Fibroblast of skin of left quadriceps (primary cell): Measurements from ENCODE around the gene PLCH1.

Experiments
- DNase-seq, 2 experiments: peaks; one replicate each; pipeline ENCODE4 v3.0.0-alpha.2; 2013; ENCODE audit warnings: low read depth in 2 of 2

The PLCH1 gene

DNA sequence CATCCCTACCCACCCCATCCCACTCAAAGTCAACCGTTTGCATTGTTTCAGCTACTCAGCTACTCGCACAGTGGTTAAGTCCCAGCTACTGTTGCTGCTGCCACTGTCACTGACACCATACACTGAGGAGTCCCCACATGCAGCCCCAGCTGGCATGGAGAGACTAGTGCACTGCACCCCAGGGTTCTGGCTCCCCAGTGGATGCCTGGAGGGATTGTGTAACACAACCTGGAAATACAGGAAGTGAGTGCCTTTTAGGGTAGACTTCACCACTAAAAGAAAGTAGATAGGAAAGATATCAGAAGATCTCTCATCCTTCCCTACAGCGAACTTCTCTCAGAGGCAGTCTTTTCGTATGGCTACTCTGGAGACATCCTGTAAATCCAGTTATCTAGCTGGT lies 282.2 kb downstream of the PLCH1 start:
- DNase-seq, result no peak

DNA sequence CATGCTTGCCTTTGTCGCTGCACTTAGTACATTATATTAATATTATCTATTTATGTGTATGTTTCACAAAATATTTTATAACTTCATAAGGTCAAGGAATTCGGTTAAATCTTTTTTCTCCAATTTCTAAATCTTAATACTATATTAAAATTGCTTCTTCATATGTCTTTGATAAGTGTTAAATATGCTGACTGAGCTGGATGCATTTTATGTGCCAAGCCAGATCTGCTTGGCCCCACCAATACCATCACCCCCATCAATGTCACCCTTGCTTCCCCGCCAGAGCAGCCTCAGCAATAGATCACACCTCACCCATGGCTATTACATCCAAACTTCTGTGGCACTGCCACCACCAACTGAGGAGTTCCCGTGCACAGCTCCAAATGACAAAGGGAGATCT lies 287.3 kb downstream of the PLCH1 start:
- no peak for DNase-seq

DNA sequence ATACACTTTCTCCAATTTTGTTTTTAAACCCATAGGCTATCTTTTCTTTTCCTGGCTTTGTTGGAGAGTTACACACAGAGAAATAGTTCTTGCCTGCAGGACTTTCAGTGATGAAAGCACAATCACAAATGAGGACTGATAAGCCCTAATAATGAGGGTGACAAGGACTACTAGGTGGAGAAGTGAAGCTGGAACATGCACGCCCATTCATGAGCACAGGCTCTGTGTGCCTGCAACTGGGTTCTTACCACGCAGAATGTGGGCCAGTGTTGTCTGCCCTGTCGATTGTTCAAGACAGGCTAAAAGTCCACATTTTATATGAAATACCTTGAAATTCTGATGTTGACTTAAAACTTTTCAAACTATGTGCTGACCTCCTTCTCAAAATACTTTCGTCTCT lies 289.1 kb downstream of the PLCH1 start:
- DNase-seq, result no peak

DNA sequence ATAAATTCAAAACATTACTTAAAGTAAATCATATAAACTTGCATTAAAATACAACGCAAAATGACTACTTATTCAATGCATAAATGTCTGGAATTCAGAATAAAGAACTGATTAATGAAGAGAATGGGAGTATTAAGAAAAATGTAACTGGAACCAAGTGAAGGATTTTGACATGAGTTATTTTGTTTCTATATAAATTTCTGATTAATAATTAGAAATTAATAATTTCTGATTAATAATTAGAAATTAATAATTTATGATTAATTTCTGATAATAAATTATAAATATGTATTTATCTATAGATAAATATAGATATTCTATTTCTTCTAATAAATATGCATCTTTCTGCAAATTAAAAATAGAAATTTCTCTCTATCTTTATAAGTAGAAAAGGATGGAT lies 291.4 kb downstream of the PLCH1 start:
- no peak for DNase-seq

DNA sequence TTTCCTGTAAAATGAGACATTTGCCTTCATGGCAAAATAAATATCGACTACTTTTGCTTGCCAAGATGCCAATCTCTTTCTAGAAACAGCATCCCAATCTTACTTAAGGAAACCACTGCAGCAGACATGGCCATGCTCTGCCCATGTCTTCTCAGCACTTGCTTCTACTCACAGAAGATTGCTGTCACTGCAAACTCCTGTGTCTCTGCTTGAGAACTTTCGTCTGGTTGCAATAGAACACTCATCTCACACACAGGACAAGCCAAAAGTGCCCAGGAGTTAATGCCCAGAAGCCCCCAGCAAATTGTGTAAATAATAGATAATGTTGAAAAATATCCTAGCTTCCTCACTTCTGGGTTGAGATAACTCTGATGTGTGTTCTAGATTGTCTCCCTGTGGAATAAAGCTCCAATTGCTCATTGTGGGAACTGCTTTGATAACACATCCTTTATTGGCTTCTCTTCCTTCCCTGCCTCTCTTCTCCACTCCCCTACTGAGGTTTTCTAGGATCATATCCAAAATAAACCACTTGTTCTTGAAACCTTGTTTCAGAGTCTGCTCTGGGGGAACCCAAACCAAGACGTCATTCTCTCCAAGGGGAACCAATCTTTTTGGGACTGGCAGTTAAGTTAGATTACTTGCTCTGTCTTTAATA lies 295.1 kb downstream of the PLCH1 start:
- DNase-seq, result no peak

DNA sequence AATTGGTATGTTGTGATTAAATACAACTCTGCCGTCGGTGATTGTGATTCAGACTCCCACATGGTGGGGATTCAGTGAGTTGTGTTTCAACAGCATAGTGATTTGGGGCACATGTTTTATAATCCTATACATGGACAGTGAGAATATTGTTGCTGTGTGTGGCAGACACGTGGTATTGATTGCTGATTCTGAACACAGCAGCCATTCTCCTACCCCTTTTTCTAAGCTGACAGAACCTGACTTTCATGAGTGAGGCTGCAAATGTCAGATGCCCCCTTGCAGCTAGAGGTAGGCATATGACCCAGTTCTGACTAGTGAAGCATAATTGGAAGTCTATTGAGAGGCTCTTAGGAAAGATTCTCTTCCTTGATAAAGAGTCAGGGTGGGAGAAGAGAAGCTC lies 296.3 kb downstream of the PLCH1 start:
- DNase-seq, result no peak

DNA sequence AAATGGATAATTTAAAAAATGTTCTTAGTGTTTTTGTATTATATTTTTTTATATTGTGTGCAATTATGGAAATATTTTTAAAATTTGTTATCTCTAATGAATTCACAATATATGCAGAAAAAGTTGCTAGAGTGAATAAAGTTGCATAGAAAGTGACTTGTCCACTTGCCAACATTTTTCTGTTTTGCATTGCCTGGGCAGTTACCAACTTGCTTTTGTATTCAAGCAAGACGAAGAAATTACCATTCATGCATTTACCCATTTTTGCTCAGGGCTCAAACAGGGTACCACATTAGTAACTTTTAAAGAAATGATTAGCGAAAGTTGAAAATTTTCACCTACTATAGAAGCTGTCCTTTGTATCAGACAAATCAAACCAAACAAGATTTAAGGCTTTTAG lies 298.5 kb downstream of the PLCH1 start:
- no peak for DNase-seq

DNA sequence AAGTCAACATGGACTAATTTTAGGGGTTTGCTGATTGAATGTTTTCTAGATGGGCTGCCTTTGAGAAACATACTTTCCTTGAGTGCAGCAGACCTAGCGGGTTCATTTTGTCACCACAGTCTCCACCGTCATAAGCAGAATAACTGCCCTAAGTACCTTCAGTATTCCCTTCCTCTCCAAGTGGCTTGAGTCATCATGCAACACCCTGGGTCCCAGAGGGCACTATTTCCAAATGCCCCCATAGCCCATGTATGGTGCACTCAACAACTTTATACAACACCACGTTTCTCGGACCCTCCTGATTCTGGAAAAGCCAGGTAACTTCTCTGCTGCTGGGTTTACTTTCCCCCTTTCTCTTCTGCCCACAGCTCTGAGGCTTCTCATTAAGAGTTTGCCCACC lies 300.1 kb downstream of the PLCH1 start:
- no peak for DNase-seq

DNA sequence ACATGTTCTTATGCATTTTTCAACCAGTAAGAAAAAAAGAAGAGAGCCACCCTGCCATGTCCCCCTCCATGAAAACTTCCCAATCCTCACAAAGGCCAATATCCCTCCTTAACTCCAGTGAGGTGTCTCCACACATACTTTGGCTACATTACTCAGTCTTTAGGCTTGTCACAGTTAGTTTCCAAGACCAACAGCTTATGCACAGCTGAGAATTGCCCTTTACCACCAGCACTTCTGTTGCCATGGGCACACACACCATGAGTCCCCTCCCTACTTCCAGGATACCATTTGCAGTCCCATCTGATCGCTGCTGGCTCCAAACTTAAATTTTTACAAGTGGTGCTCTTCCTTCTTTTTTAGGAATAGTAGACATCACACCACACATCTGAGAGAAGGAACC lies 301.1 kb downstream of the PLCH1 start:
- DNase-seq, result no peak

DNA sequence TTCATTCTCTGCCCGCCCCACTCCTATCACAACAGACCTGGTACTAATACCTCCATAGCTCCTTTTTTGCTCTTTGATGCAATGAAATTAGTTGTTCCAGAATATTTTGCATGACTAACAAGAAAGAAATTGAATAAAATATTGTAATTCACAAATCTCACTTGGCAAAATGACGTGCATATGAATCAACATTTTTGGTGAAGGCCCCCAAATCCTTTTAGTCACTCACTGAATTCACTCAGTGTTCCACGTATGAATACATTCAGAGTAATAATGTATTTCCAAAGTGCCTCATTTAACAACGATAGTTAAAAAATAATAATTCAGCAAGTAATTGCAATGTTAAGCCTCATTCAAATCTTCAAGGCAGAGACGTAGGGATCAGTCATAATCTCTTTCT lies 302.8 kb downstream of the PLCH1 start:
- no peak for DNase-seq

DNA sequence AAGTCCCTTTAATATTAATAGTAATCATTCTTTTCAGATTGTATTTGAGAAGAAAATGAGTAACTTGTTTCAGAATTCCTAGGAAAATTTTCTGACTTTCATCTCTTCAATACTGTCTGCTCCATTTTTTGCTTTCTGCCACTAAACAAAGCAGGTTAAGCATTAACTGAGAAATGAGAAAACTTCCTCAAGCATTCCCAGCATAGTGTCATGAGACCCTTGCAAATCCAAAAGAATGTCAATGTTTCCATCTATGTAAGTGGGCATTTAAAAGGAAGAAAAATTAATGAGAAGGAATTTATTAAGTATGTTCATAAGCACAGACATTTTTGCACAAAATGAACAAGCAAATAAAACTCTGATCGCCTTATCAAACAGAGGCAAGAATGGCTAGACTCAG lies 303.4 kb downstream of the PLCH1 start:
- no peak for DNase-seq

DNA sequence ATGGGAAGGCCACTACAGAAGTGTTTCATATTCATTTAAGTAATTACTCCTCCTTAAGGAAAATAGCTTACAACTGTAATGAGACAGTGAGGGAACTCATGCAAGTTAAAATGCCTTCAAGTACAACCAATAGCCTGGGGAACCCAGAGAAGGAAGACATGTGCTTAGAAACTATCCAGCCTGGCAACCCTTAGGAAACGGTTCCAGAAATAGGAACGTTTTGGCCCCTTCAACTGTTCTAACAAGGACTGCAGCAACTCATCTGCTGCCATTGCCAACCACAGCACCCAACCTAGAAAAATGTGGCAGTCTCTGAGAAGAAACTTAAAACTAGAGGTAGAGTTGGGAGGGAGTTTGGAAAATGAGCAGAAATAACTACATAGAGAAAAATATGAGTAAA lies 303.8 kb downstream of the PLCH1 start:
- DNase-seq, result no peak

DNA sequence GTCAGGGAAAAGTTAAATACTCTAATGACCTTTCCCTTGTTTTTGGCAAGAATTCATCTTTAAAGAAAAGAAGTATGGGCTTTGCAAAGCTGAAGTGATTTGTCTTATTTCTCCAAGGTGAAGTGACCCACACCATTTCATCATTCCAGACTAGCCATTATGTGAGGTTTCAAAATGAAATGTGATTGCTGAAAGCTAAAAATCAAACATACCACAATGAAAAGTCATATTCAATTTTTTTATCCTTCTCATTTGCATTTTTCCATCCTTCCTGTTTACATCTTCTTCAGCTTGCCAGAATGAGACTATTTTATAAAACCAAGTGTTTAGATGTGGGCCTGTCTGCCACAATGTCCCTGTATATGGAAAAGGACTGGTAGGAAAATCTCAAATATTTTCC lies 309.1 kb downstream of the PLCH1 start:
- DNase-seq, result no peak

DNA sequence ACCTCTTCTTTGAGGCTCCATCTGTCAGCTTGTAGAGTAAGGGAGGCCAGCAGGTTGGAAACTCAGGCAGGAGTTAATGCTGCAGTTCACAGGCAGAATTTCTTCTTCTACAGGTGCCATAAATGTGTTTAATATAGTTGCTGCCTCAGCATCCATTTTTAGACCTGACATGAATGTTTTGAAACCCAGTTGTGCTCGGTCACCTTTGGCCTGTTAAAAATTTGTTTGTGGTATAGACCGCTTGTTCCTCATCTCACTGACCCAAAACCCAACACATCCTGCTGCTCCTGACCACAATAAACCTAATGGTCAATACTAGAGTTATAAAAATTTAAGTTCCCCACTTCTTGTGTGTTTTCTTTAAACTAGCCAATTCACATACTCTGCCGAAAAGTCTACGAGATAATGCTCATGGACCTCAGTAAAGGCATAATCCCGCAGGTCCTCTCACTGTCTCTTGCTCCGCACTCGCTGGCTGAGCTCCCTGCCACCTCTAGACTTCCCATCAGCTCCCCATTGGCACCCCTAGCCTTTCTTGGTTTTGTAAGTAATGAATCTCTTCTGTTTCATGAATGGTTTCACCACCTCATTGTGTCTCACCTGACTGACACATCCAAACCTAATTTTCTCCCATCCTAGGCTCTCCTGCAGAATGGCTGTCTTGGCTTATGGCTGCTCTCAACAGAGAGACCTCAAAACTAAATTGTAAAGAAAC lies 312.9 kb downstream of the PLCH1 start:
- DNase-seq, result no peak

DNA sequence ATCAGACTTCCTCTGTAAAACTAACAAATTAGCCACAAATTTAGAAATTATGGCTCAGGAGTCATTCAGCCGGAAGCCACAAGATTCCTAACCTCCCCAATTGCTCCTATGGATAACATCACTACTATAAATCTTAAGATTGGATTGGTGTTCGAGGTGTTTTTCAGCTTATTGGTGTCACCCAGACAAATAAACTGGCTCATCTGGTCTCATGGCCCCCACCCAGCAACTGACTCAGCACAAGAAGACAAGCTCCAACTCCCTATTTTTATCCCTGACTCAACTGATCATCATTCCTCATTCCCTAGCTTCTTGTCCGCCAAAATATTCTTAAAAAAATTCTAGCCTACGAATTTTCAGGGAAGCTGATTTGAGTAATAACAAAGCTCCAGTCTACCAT lies 316.3 kb downstream of the PLCH1 start:
- DNase-seq, result peak; percentile 72 to 73

DNA sequence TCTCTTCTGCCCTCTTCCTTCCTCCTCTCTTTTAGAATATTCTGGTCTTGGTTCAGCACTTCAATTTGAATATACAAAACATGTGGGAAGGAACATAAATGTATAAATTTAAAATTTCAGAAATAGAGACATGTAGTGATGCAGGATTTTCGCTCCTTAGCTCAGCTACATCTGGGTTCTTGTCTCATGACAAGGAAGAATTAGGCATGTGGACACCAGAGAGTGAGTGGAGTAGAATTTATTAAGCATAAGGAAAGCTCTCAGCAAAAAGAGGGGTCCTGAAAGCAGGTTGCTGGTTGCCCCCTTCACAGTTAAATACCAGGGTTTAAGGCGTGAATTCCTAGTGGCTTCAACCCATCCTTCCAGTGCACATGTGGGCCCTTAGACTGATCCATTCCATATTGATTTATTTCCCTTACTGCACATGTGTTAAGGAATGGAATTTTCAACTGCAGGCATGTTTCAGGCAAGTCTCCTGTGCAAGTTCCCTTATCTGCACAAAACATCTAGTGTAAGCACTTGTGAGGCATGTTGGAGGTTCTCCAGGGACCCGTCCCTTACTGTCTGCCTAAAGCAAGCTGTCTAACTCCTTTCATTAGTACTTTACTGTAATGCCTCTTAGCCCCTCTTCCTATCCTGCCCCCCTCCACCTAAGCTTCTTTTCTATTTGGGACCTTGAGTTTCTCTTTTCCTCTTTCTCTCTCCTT lies 318.2 kb downstream of the PLCH1 start:
- no peak for DNase-seq

DNA sequence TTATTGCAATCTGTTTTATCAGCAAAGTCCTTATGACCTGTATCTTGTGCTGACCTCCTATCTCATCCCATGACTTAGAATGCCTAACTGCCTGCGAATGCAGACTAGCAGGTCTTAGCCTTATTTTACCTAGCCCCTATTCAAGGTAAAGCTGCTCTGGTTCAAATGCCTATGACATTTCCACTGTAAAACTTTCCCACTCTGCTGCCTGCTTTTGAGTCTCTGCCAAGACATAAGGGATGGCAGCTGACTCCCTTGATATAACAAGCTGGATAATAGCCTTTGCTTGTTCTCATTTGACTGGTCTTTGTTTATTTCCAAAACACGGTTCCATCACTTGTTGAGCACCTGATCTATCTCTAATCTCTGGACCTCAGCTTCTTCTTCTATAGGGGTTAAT lies 319.5 kb downstream of the PLCH1 start:
- DNase-seq, result no peak

DNA sequence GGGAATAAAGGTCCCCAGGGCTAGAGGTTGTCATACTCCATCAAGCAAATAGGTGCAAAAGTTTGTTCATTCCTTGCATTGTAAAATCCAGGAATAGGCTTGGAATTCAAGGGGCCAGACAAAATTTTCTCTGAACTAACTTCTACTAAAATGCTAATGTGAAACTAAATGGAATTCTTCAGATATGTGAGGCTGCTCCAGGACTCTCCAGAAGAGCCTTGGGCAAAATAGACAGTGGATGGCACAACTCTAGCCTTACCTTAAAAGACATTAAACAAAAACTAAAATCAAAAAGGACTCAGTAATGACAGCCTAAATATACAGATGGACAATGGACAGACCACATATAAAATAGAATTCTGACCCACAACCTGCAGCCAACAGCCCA lies 320.6 kb downstream of the PLCH1 start:
- DNase-seq, result no peak

DNA sequence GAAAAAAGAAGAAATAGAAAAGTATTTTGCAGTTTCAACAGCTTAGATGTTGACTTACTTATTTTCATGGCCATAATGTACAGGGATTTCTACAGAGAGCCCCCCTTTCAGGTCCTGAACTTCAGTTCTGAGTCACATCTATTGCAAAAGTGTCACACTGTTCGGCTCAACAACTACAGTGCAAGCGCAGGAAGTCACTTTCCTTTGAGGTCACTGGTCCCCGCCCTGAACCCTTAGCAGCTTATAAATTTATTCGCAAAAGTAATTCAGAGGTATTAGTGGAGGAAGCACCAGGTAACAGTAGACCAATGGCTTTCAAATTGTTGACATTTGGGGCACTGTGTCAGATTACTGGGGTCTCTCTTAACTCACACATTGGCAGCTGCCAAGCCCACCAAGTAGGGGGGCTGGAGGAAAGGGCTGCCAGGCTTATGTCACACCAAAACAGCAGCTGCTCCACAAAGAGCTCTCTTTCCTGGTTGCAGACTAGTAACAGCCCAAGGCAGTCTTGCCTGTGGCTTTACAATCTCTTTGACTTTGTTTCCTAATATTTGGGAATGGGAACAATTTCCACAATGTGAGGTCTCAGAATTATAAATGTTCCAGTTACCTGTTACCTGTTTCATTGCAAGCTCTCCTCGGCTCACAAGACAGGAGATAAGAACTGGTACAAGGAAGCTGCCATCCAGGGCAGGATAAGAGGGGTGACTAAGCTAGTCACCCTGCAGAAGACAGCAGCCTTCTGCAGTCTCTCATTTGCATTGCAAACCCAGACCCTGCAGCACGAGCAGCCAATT lies 321.1 kb downstream of the PLCH1 start:
- no peak for DNase-seq

DNA sequence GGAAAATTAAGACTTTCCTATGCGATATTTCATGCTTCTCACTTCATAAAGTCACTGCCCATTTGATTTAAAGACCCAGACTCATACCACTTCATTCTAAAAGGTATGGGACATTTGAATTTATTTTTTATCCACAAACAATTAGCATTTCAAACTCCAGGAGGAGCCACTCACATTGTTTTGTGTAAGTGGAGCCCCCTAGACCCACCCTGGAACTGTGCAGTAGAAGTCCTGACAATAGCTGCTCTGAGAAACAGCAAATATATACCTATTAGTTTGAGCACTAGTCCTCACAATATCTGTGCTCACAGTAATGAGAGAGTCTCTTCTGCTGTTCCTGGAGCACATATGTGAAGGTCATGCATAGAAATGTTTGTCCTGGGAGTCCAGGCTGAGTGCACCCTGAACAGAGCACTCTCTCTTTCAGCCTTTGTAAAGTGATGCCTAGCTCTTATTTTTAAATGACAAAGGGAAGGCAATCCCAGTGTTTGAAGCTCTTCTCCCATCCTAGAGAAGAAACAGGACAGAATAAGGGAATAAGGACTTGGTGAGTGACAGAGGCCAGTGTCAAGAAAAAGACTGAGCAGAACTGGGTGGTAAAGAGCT lies 323.9 kb downstream of the PLCH1 start:
- DNase-seq, result no peak

DNA sequence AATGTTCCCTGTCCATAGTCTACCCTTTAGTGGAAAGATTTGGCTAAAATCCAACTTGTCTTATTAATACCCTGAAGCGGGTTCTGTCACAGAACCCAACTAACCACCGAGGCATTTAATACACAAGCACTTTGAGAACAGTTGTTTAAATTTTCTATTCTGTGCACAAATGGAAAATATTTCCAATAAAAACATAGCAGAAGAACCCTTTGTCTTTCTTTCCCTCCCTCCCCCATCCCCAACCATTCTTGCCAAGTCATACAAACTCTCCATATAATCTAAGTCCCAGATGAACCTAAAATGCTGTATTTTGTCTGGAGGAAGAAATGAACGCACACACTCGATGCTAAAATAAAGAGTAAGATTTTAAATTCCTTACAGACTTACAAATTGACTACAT lies 324.5 kb downstream of the PLCH1 start:
- DNase-seq, result no peak

DNA sequence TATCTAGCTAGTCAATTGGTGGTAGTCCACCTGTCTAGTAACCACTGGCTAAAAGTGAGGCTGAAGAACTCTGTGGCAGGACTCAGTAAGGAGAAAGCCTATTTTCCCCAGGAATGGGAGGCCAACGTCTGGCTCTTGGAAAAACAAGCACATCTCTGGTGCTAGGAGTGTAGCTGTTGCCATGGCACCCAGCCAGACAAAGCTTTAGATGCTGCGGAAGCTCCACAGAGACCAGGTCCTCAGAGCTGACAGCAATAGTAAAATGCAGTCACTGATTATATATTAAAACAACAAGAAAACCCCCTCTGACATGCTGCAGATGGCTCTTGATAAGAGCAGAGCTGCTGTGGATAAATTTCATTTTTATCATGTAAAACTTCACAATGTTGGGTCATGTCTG lies 326.5 kb downstream of the PLCH1 start:
- no peak for DNase-seq
